Liver (tissue), 9 donors: ENCODE measurements around the gene EHD2. TPM values are rescaled to one million over a fixed set of nuclear protein-coding genes. Genes with fewer than 3 reads are reported as not detected.

Experiments used
- DNase-seq: peaks from one replicate; pipeline ENCODE4 v3.0.0-alpha.2; 2017; ENCODE audit warnings: low spot score
- H3K27ac ChIP-seq, 2 donors: one replicate each; pipeline ENCODE4 v1.7.0; 2013; ENCODE audit warnings: inconsistent platforms in 2 of 2, low read length in 2 of 2, control low read depth in 1 of 2, low read depth in 1 of 2, mild to moderate bottlenecking in 1 of 2
- H3K27me3 ChIP-seq, 4 donors: one replicate each; pipeline versions ENCODE4 v1.6.1 to v1.7.0; 2013; ENCODE audit warnings: low read length in 3 of 4, inconsistent platforms in 1 of 4, mild to moderate bottlenecking in 1 of 4, moderate library complexity in 1 of 4; ENCODE audit not compliant: control insufficient read depth in 4 of 4, insufficient read depth in 4 of 4
- H3K36me3 ChIP-seq, 4 donors: one replicate each; pipeline versions ENCODE4 v1.6.1 to v1.7.0; 2013; ENCODE audit warnings: low read length in 3 of 4, mild to moderate bottlenecking in 3 of 4, low read depth in 1 of 4, moderate library complexity in 1 of 4; ENCODE audit not compliant: control insufficient read depth in 4 of 4, insufficient read depth in 3 of 4
- H3K4me1 ChIP-seq, 4 donors: one replicate each; pipeline versions ENCODE4 v1.6.1 to v1.7.0; 2013; ENCODE audit warnings: low read length in 3 of 4, mild to moderate bottlenecking in 3 of 4, moderate library complexity in 1 of 4; ENCODE audit not compliant: control insufficient read depth in 4 of 4, insufficient read depth in 4 of 4
- H3K4me3 ChIP-seq, 3 donors: one replicate each; pipeline versions ENCODE4 v1.6.1 to v1.7.0; 2013; ENCODE audit warnings: low read length in 3 of 3, control low read depth in 1 of 3, low read depth in 1 of 3, mild to moderate bottlenecking in 1 of 3
- H3K9ac ChIP-seq, 2 donors: one replicate each; pipeline ENCODE4 v1.7.0; 2013; ENCODE audit warnings: low read length in 2 of 2, mild to moderate bottlenecking in 2 of 2, moderate library complexity in 2 of 2, control low read depth in 1 of 2, low read depth in 1 of 2
- H3K9me3 ChIP-seq, 4 donors: one replicate each; pipeline versions ENCODE4 v1.6.1 to v1.7.0; 2013; ENCODE audit warnings: low read length in 3 of 4; ENCODE audit not compliant: control insufficient read depth in 4 of 4
- ATF3 ChIP-seq: IDR thresholded peaks from 2 replicates; pipeline ENCODE4 v1.6.1; 2016; ENCODE audit warnings: antibody characterized with exemption
- CTCF ChIP-seq: fragments of 150-350 bp; IDR thresholded peaks from 2 replicates; pipeline ENCODE4 v1.5.1; 2017; ENCODE audit warnings: improper control_type of control experiment, low read depth, low read length; ENCODE audit not compliant: missing input control
- EGR1 ChIP-seq, 2 donors: IDR thresholded peaks; 2 replicates each; pipeline ENCODE4 v1.6.1; 2016 to 2018; ENCODE audit warnings: antibody characterized with exemption in 2 of 2, low read depth in 2 of 2
- FOXA1 ChIP-seq: IDR thresholded peaks from 2 replicates; pipeline ENCODE4 v1.6.1; 2016; ENCODE audit warnings: antibody characterized with exemption
- FOXA2 ChIP-seq: IDR thresholded peaks from 2 replicates; pipeline ENCODE4 v1.6.1; 2016; ENCODE audit warnings: antibody characterized with exemption
- HNF4A ChIP-seq, 2 donors: conservative IDR thresholded peaks; 2 replicates each; pipeline ENCODE4 v1.6.1; 2016; ENCODE audit warnings: antibody characterized with exemption in 2 of 2, mild to moderate bottlenecking in 2 of 2
- JUND ChIP-seq, 2 donors: IDR thresholded peaks; 2 replicates each; pipeline ENCODE4 v1.6.1; 2016; ENCODE audit warnings: antibody characterized with exemption in 2 of 2
- MAX ChIP-seq: IDR thresholded peaks from 2 replicates; pipeline ENCODE4 v1.6.1; 2016; ENCODE audit warnings: antibody characterized with exemption
- RAD21 ChIP-seq, 2 donors: IDR thresholded peaks; 2 replicates each; pipeline ENCODE4 v1.6.1; 2016; ENCODE audit warnings: antibody characterized with exemption in 2 of 2, mild to moderate bottlenecking in 2 of 2
- RXRA ChIP-seq, 2 donors: IDR thresholded peaks; 2 replicates each; pipeline ENCODE4 v1.6.1; 2017 to 2018; ENCODE audit warnings: antibody characterized with exemption in 2 of 2, mild to moderate bottlenecking in 1 of 2
- YY1 ChIP-seq: IDR thresholded peaks from 2 replicates; pipeline ENCODE4 v1.6.1; 2016; ENCODE audit warnings: antibody characterized with exemption, mild to moderate bottlenecking
- ZBTB33 ChIP-seq: IDR thresholded peaks from 2 replicates; pipeline ENCODE4 v1.6.1; 2016; ENCODE audit warnings: antibody characterized with exemption
- WGBS: extraction: QIAGEN DNeasy Blood & Tissue Kit; methylation state at CpG from one replicate; pipeline ENCODE4 v1.1.7; 2013; 5-methylcytosine and 5-hydroxymethylcytosine counted together
- polyA plus RNA-seq, 2 donors: library from polyadenylated mRNA; stranded (reverse) in 1 of 2; unstranded in 1 of 2; fragments of 200-250 nt in 1 of 2; fragments of >200 nt in 1 of 2; fragmentation: Nextera tagmentation in 1 of 2; extraction: Ambion mirVana in 1 of 2; gene quantifications; one replicate each; pipeline versions ENCODE4 v1.2.1 to v1.2.3, GENCODE V29; 2013 to 2015
- total RNA-seq, 2 donors: library from RNA; depleted of rRNA; stranded (reverse); fragments of >200 nt; gene quantifications; one replicate each; pipeline ENCODE4 v1.2.3, GENCODE V29; 2014
- donor health status: healthy.
- donor health status: healthy.
- donor health status: healthy.
- donor health status: healthy.
- donor health status: healthy.

EHD2 gene
- total and polyA plus RNA-seq, 4 donors = 3.2 to 7.9 (median 5.8) TPM

GRCh38 chr19:47766359-47766620 is 53.1 kb downstream of the EHD2 start:
- no peaks in the 10 kb centered on the region for H3K27me3 ChIP-seq
- 89% methylated on average over 7 of the region's 7 CpGs for WGBS
- no peak overlapping the region for H3K9ac ChIP-seq
- no peak for DNase-seq
- H3K36me3 ChIP-seq = peaks cover 0 to 1% (median 0%) of the 10 kb centered on the region in 4 donors
- peaks cover 0 to 3% (median 0%) of the 10 kb centered on the region in 4 donors for H3K4me1 ChIP-seq
- no peak for TF ChIP-seq JUND (IDR thresholded peaks at IDR 0.05)
- TF ChIP-seq ZBTB33 = no peak
- TF ChIP-seq ATF3 = no peak
- TF ChIP-seq RAD21 (IDR thresholded peaks at IDR 0.05) = no peak
- TF ChIP-seq HNF4A (conservative IDR thresholded peaks at IDR 0.05) = no peak
- TF ChIP-seq FOXA2 = no peak
- TF ChIP-seq RXRA (IDR thresholded peaks at IDR 0.05) = no peak
- H3K9me3 ChIP-seq = no peaks in the 10 kb centered on the region
- no peak overlapping the region for H3K27ac ChIP-seq
- H3K4me3 ChIP-seq = no peak overlapping the region

GRCh38 chr19:47766670-47767069 is 53.4 kb downstream of the EHD2 start:
- no peak for DNase-seq
- H3K27ac ChIP-seq = no peak overlapping the region
- H3K27me3 ChIP-seq = no peaks in the 10 kb centered on the region
- peaks cover 0 to 1% (median 0%) of the 10 kb centered on the region in 4 donors for H3K36me3 ChIP-seq
- no peak overlapping the region for H3K9ac ChIP-seq
- 93% methylated on average over 7 of the region's 7 CpGs for WGBS
- H3K9me3 ChIP-seq = no peaks in the 10 kb centered on the region
- H3K4me1 ChIP-seq = peaks cover 0 to 3% (median 0%) of the 10 kb centered on the region in 4 donors
- TF ChIP-seq RXRA (IDR thresholded peaks at IDR 0.05) (no peak), MAX (no peak), ATF3 (no peak), YY1 (no peak), FOXA1 (no peak)
- H3K4me3 ChIP-seq = no peak overlapping the region

GRCh38 chr19:47767349-47767748 is 54.1 kb downstream of the EHD2 start:
- 44% methylated on average over 2 of the region's 2 CpGs for whole genome bisulfite sequencing

More at GRCh38 chr19:47767349-47767748, 54.1 kb downstream of the EHD2 start:
- Histone ChIP-seq H3K4me1 (peaks cover 0 to 3% (median 0%) of the 10 kb centered on the region in 4 donors), H3K27me3 (no peaks in the 10 kb centered on the region), H3K9me3 (no peaks in the 10 kb centered on the region), H3K36me3 (peaks cover 0 to 1% (median 0%) of the 10 kb centered on the region in 4 donors), H3K4me3 (no peak overlapping the region), H3K9ac (no peak overlapping the region), H3K27ac (no peak overlapping the region)
- DNase-seq = no peak
- no peak for TF ChIP-seq EGR1 (IDR thresholded peaks at IDR 0.05; ENCODE audit: low read depth in 2 of 2)
- TF ChIP-seq CTCF = no peak
